Suprapubic skin (tissue), 4 donors: ENCODE data around the gene GPR156.

ENCODE experiments used
- EP300 ChIP-seq: sonication (generic); formaldehyde crosslinking; IDR thresholded peaks from one replicate; pipeline ENCODE4 v1.6.1; 2017; ENCODE audit warnings: antibody characterized with exemption
- POLR2A ChIP-seq, 2 donors: fragments of 450-650 bp; IDR thresholded peaks; one replicate each; pipeline ENCODE4 v1.6.1; 2017; ENCODE audit warnings: antibody characterized with exemption in 2 of 2, mild to moderate bottlenecking in 2 of 2, moderate library complexity in 2 of 2
- POLR2AphosphoS5 ChIP-seq, 3 donors: sonication (generic); formaldehyde crosslinking; IDR thresholded peaks; one replicate each; pipeline ENCODE4 v1.6.1; 2017; ENCODE audit warnings: antibody characterized with exemption in 3 of 3
- TF ChIP-seq, protein P1 (sequence below), 2 donors: fragments of 200-600 bp in 1 of 2; fragments of 450-650 bp in 1 of 2; sonication (generic) in 1 of 2; IDR thresholded peaks; one replicate each; pipeline ENCODE4 v1.5.1; 2016 to 2019; ENCODE audit warnings: antibody characterized with exemption in 2 of 2, mild to moderate bottlenecking in 1 of 2, moderate library complexity in 1 of 2

DNA sequence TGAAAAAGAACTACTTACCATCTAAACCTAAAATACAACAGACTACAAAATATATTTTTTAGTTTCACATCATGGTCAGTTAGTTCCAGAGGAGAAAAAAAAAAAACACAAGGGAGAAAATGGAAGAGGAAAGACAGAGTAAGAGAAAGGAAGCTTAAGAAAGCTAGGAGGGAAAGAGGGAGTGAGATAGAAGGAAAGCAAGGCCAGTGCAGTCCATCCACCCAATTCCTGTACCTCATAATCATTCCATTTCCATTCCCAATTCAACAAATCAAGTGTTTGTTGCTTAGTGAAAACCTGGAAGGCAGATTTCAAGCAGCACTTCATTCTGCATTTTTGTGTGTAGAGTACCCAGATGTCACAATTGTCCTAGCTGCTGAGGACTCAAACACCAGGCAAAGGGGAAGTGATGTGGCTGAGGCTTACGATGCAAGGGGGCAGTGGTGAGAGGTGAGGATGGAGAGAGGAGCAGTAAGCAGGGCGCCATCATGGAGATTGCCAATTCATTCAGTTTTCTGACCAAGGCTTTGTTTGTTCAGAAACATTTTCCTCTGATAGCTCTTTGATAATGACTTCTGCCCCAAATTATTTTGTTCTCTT lies 107.2 kb downstream of the GPR156 start:
- TF ChIP-seq, protein P1, sequence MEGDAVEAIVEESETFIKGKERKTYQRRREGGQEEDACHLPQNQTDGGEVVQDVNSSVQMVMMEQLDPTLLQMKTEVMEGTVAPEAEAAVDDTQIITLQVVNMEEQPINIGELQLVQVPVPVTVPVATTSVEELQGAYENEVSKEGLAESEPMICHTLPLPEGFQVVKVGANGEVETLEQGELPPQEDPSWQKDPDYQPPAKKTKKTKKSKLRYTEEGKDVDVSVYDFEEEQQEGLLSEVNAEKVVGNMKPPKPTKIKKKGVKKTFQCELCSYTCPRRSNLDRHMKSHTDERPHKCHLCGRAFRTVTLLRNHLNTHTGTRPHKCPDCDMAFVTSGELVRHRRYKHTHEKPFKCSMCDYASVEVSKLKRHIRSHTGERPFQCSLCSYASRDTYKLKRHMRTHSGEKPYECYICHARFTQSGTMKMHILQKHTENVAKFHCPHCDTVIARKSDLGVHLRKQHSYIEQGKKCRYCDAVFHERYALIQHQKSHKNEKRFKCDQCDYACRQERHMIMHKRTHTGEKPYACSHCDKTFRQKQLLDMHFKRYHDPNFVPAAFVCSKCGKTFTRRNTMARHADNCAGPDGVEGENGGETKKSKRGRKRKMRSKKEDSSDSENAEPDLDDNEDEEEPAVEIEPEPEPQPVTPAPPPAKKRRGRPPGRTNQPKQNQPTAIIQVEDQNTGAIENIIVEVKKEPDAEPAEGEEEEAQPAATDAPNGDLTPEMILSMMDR (IDR thresholded peaks at IDR 0.05), result no peak
- no peak for TF ChIP-seq POLR2A (IDR thresholded peaks at IDR 0.05)
- no peak for TF ChIP-seq EP300
- no peak for TF ChIP-seq POLR2AphosphoS5 (IDR thresholded peaks at IDR 0.05)
